Gastroesophageal sphincter (tissue), 4 donors: ENCODE data around the gene SESTD1. TPM values are rescaled to one million over a fixed set of nuclear protein-coding genes. Genes with fewer than 3 reads are reported as not detected.
A peak's percentile ranks its signal among the peaks of the same experiment; 100 is the strongest.
"Not testable (repeated sequence)": the region's sequence is repeated elsewhere in the genome, so short reads cannot be mapped to it uniquely, and the experiment has no call there.

ENCODE experiments used
- ATAC-seq: fragments of 150-250 bp; one replicate; pipeline ENCODE4 v1.9.1; 2016; ENCODE audit warnings: mild to moderate bottlenecking, moderate library complexity
- H3K27ac ChIP-seq, 4 donors: fragments of 200-600 bp; sonication (generic) in 3 of 4; 1 replicate in 3 of 4; 2 replicates in 1 of 4; pipeline ENCODE4 v1.5.1; 2016 to 2019
- H3K27me3 ChIP-seq: fragments of 200-600 bp; sonication (generic); one replicate; pipeline ENCODE4 v1.5.1; 2019
- H3K36me3 ChIP-seq, 2 donors: fragments of 200-600 bp; sonication (generic); one replicate each; pipeline ENCODE4 v1.5.1; 2019; ENCODE audit warnings: control low read depth in 1 of 2
- H3K4me1 ChIP-seq, 3 donors: fragments of 200-600 bp; sonication (generic); 1 replicate in 2 of 3; 2 replicates in 1 of 3; pipeline ENCODE4 v1.5.1; 2016 to 2019; ENCODE audit warnings: control low read depth in 2 of 3
- H3K4me3 ChIP-seq, 2 donors: fragments of 200-600 bp; sonication (generic); one replicate each; pipeline ENCODE4 v1.5.1; 2019; ENCODE audit warnings: mild to moderate bottlenecking in 1 of 2, moderate library complexity in 1 of 2
- H3K9me3 ChIP-seq, 3 donors: fragments of 200-600 bp; sonication (generic); one replicate each; pipeline ENCODE4 v1.5.1; 2017 to 2019; ENCODE audit warnings: control low read depth in 2 of 3
- CTCF ChIP-seq, 4 experiments: fragments of 200-600 bp in 2 of 4; fragments of 450-650 bp in 2 of 4; sonication (generic) in 1 of 4; IDR thresholded peaks; one replicate each; pipeline ENCODE4 v1.5.1; 2017 to 2019; ENCODE audit warnings: antibody characterized with exemption in 4 of 4, mild to moderate bottlenecking in 2 of 4, moderate library complexity in 2 of 4
- EP300 ChIP-seq: sonication (generic); formaldehyde crosslinking; IDR thresholded peaks from one replicate; pipeline ENCODE4 v1.6.1; 2017; ENCODE audit warnings: antibody characterized with exemption, mild to moderate bottlenecking
- POLR2A ChIP-seq, 2 donors: fragments of 450-650 bp; IDR thresholded peaks; one replicate each; pipeline ENCODE4 v1.6.1; 2017; ENCODE audit warnings: antibody characterized with exemption in 2 of 2, mild to moderate bottlenecking in 2 of 2, moderate library complexity in 1 of 2
- POLR2AphosphoS5 ChIP-seq: sonication (generic); formaldehyde crosslinking; IDR thresholded peaks from one replicate; pipeline ENCODE4 v1.6.1; 2017; ENCODE audit warnings: antibody characterized with exemption
- WGBS, 2 donors: methylation state at CpG; one replicate each; pipeline ENCODE4 v1.1.5; 2018; ENCODE audit warnings: low coverage in 1 of 2; 5-methylcytosine and 5-hydroxymethylcytosine counted together
- total RNA-seq, 4 donors: library from RNA; depleted of rRNA; stranded (reverse); fragments of >200 nt; gene quantifications; one replicate each; pipeline ENCODE4 v1.1.0, GENCODE V29; 2016

The SESTD1 gene
- total RNA-seq, 4 donors from 2014 or later = 47.9 to 103 (median 68.5) TPM

GRCh38 chr2:179059026-179059700 lies 205.5 kb downstream of the SESTD1 start:
- 78 to 84% methylated on average over 2 of the region's 2 CpGs for WGBS, 2 donors

GRCh38 chr2:179057737-179058136 lies 206.9 kb downstream of the SESTD1 start:
- H3K27ac ChIP-seq = peak overlapping the region in 1 of 4 donors; percentile 31
- ATAC-seq = no peak
- 94 to 95% methylated on average over 4 to 5 of the region's 5 CpGs for WGBS, 2 donors

More at GRCh38 chr2:179059026-179059700, 205.5 kb downstream of the SESTD1 start:
- ATAC-seq = no peak
- H3K27me3 ChIP-seq = no peaks in the 10 kb centered on the region
- TF ChIP-seq EP300 = no peak
- TF ChIP-seq POLR2A (IDR thresholded peaks at IDR 0.05) = no peak
- no peak for TF ChIP-seq POLR2AphosphoS5
- no peak for TF ChIP-seq CTCF (IDR thresholded peaks at IDR 0.05)
- peaks cover 3 to 14% (median 4%) of the 10 kb centered on the region in 3 donors for H3K4me1 ChIP-seq
- H3K27ac ChIP-seq = no peak overlapping the region
- H3K4me3 ChIP-seq = no peak overlapping the region
- no peaks in the 10 kb centered on the region for H3K36me3 ChIP-seq
- no peaks in the 10 kb centered on the region for H3K9me3 ChIP-seq

GRCh38 chr2:179053568-179053967 lies 211.1 kb downstream of the SESTD1 start:
- WGBS, 2 donors = 79 to 81% methylated on average over 3 of the region's 3 CpGs
- ATAC-seq, H3K27ac ChIP-seq, H3K4me3 ChIP-seq, H3K36me3 ChIP-seq, H3K9me3 ChIP-seq, H3K27me3 ChIP-seq: not testable (repeated sequence)
- H3K4me1 ChIP-seq = peaks cover 6 to 35% (median 12%) of the 10 kb centered on the region in 3 donors

More at GRCh38 chr2:179057737-179058136, 206.9 kb downstream of the SESTD1 start:
- TF ChIP-seq CTCF (IDR thresholded peaks at IDR 0.05) = no peak
- TF ChIP-seq POLR2A (IDR thresholded peaks at IDR 0.05) = no peak
- peaks cover 3 to 14% (median 4%) of the 10 kb centered on the region in 3 donors for H3K4me1 ChIP-seq
- H3K9me3 ChIP-seq = no peaks in the 10 kb centered on the region
- no peak overlapping the region for H3K4me3 ChIP-seq
- H3K27me3 ChIP-seq = no peaks in the 10 kb centered on the region
- no peaks in the 10 kb centered on the region for H3K36me3 ChIP-seq

Other genes with a start within 250 kb of the SESTD1 start
- gene CCDC141, start 214.7 kb downstream of the SESTD1 start, total RNA-seq = 10 to 100 TPM in 1 of 4 donors, 1 to 10 TPM in 3; 1.6 to 10.3 (median 5.3) TPM